ENCODE measurements around the gene SLC9A8. TPM values are rescaled to one million over a fixed set of nuclear protein-coding genes. Genes with fewer than 3 reads are reported as not detected.

The SLC9A8 gene
- total RNA-seq, 2 experiments from 2014 or later: 9.4 to 11.3 TPM

GRCh38 chr20:49877386-49877921 is 64.8 kb downstream of the SLC9A8 start:
- H3K27ac Mint-ChIP-seq: no peak overlapping the region

GRCh38 chr20:49878977-49879376 is 66.3 kb downstream of the SLC9A8 start:
- no peak for TF ChIP-seq CTCF (IDR thresholded peaks at IDR 0.05)
- no peaks in the 10 kb centered on the region for H3K4me1 Mint-ChIP-seq (ENCODE audit: low read depth)
- intact Hi-C loops (cut with micrococcal nuclease): no loop called here
- H3K27me3 Mint-ChIP-seq: no peaks in the 10 kb centered on the region
- DNase-seq (no peak), ATAC-seq (no peak)
- no peak overlapping the region for H3K4me3 Mint-ChIP-seq
- H3K9me3 Mint-ChIP-seq: no peaks in the 10 kb centered on the region
- ChIA-PET CTCF (interaction anchor here (1.5 kb wide), 2 partner anchors 8 to 9 kb away, joined by 4 to 5 read pairs; no protein-coding TSS in a partner anchor), POLR2A (interaction anchor here (1.1 kb wide), 1 partner anchor 15 kb away, joined by 3 read pairs; no protein-coding TSS in a partner anchor)
- H3K27ac Mint-ChIP-seq: no peak overlapping the region
- H3K36me3 Mint-ChIP-seq (ENCODE audit: low read depth): peaks cover 10% of the 10 kb centered on the region

More at GRCh38 chr20:49877386-49877921, 64.8 kb downstream of the SLC9A8 start:
- TF ChIP-seq CTCF (IDR thresholded peaks at IDR 0.05): no peak
- H3K9me3 Mint-ChIP-seq: no peaks in the 10 kb centered on the region
- no peaks in the 10 kb centered on the region for H3K4me1 Mint-ChIP-seq (ENCODE audit: low read depth)
- CTCF ChIA-PET: interaction anchor here (1.2 to 1.5 kb wide), 3 partner anchors 9 to 12 kb away, joined by 3 to 4 read pairs (median 4); no protein-coding TSS in a partner anchor
- H3K27me3 Mint-ChIP-seq: no peaks in the 10 kb centered on the region
- POLR2A ChIA-PET: no interaction called here
- no peak for DNase-seq
- H3K36me3 Mint-ChIP-seq (ENCODE audit: low read depth): peaks cover 8% of the 10 kb centered on the region
- intact Hi-C loops (cut with micrococcal nuclease): no loop called here
- ATAC-seq: no peak
- no peak overlapping the region for H3K4me3 Mint-ChIP-seq

GRCh38 chr20:49880177-49880576 is 67.5 kb downstream of the SLC9A8 start:
- POLR2A ChIA-PET: no interaction called here
- no peaks in the 10 kb centered on the region for H3K27me3 Mint-ChIP-seq
- DNase-seq (no peak), ATAC-seq (no peak)
- H3K27ac Mint-ChIP-seq: no peak overlapping the region
- no peaks in the 10 kb centered on the region for H3K9me3 Mint-ChIP-seq
- peaks cover 10% of the 10 kb centered on the region for H3K36me3 Mint-ChIP-seq (ENCODE audit: low read depth)
- TF ChIP-seq CTCF (IDR thresholded peaks at IDR 0.05): no peak
- CTCF ChIA-PET: interaction anchor here (1.5 kb wide), 1 partner anchor 8 kb away, joined by 5 read pairs; no protein-coding TSS in a partner anchor
- H3K4me1 Mint-ChIP-seq (ENCODE audit: low read depth): no peaks in the 10 kb centered on the region
- intact Hi-C loops (cut with micrococcal nuclease): no loop called here
- H3K4me3 Mint-ChIP-seq: no peak overlapping the region

GRCh38 chr20:49880724-49881445 is 68.3 kb downstream of the SLC9A8 start:
- DNase-seq: no peak
- no peak overlapping the region for H3K4me3 Mint-ChIP-seq

More at GRCh38 chr20:49880724-49881445, 68.3 kb downstream of the SLC9A8 start:
- ChIA-PET CTCF (no interaction called here), POLR2A (no interaction called here)
- ATAC-seq: no peak
- Mint-ChIP-seq H3K27me3 (no peaks in the 10 kb centered on the region), H3K9me3 (no peaks in the 10 kb centered on the region), H3K27ac (no peak overlapping the region), H3K36me3 (ENCODE audit: low read depth) (peaks cover 9% of the 10 kb centered on the region), H3K4me1 (ENCODE audit: low read depth) (no peaks in the 10 kb centered on the region)
- TF ChIP-seq CTCF (IDR thresholded peaks at IDR 0.05): no peak
- intact Hi-C loops (cut with micrococcal nuclease): no loop called here

All from activated CD8-positive, alpha-beta T cell treated with anti-CD3 and anti-CD28 coated beads for 36 hours (primary cell).